OCI-LY7 (cell line): Measurements from ENCODE around the gene GNAL. TPM values are rescaled to one million over a fixed set of nuclear protein-coding genes. Genes with fewer than 3 reads are reported as not detected.
A peak's percentile ranks its signal among the peaks of the same experiment; 100 is the strongest.

ENCODE experiments used
- BruUV-seq: library from RNA; stranded (reverse); fragments of 400-500 nt; replicated peaks from 2 replicates; lab custom pipeline; 2021; lab: Mats Ljungman, UMichigan
- CTCF ChIA-PET: fragments of 300-600 bp; sonication (Branson Sonifier 250); formaldehyde crosslinking; loops from one replicate; lab custom pipeline; 2022; ENCODE audit warnings: antibody characterized with exemption; ENCODE audit not compliant: unreplicated experiment; lab: Charles Lee
- POLR2A ChIA-PET: fragments of 300-600 bp; sonication (Branson Sonifier 250); formaldehyde crosslinking; loops from one replicate; lab custom pipeline; 2022; ENCODE audit warnings: antibody characterized with exemption; lab: Charles Lee
- DNase-seq: peaks from one replicate; pipeline ENCODE4 v3.0.0-alpha.2; 2015; ENCODE audit warnings: low spot score
- H2AFZ ChIP-seq: fragments of 200-600 bp; sonication (generic), shearing (Covaris generic); 2 replicates; pipeline ENCODE4 v1.6.1; 2014; ENCODE audit warnings: mild to moderate bottlenecking, antibody characterized with exemption, low read length, moderate library complexity
- H3K27ac ChIP-seq: fragments of 200-600 bp; sonication (generic); 2 replicates; pipeline ENCODE4 v1.5.1; 2014; ENCODE audit warnings: mixed run types, low read depth, mild to moderate bottlenecking, moderate library complexity, low read length, inconsistent platforms; ENCODE audit not compliant: poor library complexity, severe bottlenecking
- H3K36me3 ChIP-seq: fragments of 200-600 bp; sonication (generic); 2 replicates; pipeline ENCODE4 v1.6.1; 2014; ENCODE audit warnings: mild to moderate bottlenecking, antibody characterized with exemption, low read length, moderate library complexity, mixed read lengths; ENCODE audit not compliant: insufficient read depth
- H3K4me1 ChIP-seq: fragments of 200-600 bp; sonication (generic); 2 replicates; pipeline ENCODE4 v1.5.1; 2014; ENCODE audit warnings: mild to moderate bottlenecking, low read length; ENCODE audit not compliant: insufficient read depth, poor library complexity, severe bottlenecking
- H3K4me2 ChIP-seq: fragments of 200-600 bp; sonication (generic); 2 replicates; pipeline ENCODE4 v1.6.1; 2014; ENCODE audit warnings: mild to moderate bottlenecking, low read length
- H3K4me3 ChIP-seq: fragments of 200-600 bp; sonication (generic); 2 replicates; pipeline ENCODE4 v1.5.1; 2014; ENCODE audit warnings: mild to moderate bottlenecking, low read depth, low read length; ENCODE audit not compliant: poor library complexity, severe bottlenecking
- H3K79me2 ChIP-seq: fragments of 200-600 bp; sonication (generic); 2 replicates; pipeline ENCODE4 v1.6.1; 2016; ENCODE audit warnings: low read depth, mild to moderate bottlenecking, low read length, moderate library complexity, mixed read lengths; ENCODE audit not compliant: insufficient read depth
- H3K9me2 ChIP-seq: fragments of 200-600 bp; sonication (generic); 2 replicates; pipeline ENCODE4 v1.6.1; 2016; ENCODE audit warnings: mild to moderate bottlenecking, low read length, mixed read lengths; ENCODE audit not compliant: insufficient read depth
- H3K9me3 ChIP-seq: fragments of 200-600 bp; sonication (generic); 2 replicates; pipeline ENCODE4 v1.6.1; 2014; ENCODE audit warnings: mild to moderate bottlenecking, mixed run types, low read length, mixed read lengths
- H4K20me1 ChIP-seq: fragments of 200-600 bp; sonication (generic); 2 replicates; pipeline ENCODE4 v1.6.1; 2014; ENCODE audit warnings: mild to moderate bottlenecking, antibody characterized with exemption, low read length, moderate library complexity, mixed read lengths; ENCODE audit not compliant: insufficient read depth
- EZH2phosphoT487 ChIP-seq: fragments of 200-600 bp; sonication (generic); IDR thresholded peaks from 2 replicates; pipeline ENCODE4 v1.6.1; 2018; ENCODE audit warnings: low read depth, borderline replicate concordance, mild to moderate bottlenecking, mixed run types, antibody characterized with exemption, low read length, moderate library complexity, mixed read lengths
- intact Hi-C: fragments of 100-400 bp; cut with micrococcal nuclease; formaldehyde crosslinking; loops from one replicate; pipeline ENCODE4 v1.10.0; 2022; ENCODE audit not compliant: unreplicated experiment
- total RNA-seq, 2 experiments: library from RNA; depleted of rRNA in 1 of 2; stranded (reverse); fragments of >200 nt in 1 of 2; shearing (Covaris generic) in 1 of 2; gene quantifications; 2 replicates each; pipeline ENCODE4 v1.2.3, GENCODE V29; 2014 to 2022
- TF ChIP-seq, protein P1 (sequence below): fragments of 200-600 bp; sonication (generic); conservative IDR thresholded peaks from 2 replicates; pipeline ENCODE4 v1.5.1; 2014; ENCODE audit warnings: mild to moderate bottlenecking, antibody characterized with exemption, low read length, moderate library complexity, mixed read lengths

The GNAL gene
- total RNA-seq, 2 experiments from 2014 or later, result 0.03 to 0.25 TPM

- intact Hi-C loops, result loop anchor here (1.0 kb wide), 1 partner anchor 73 kb away; no protein-coding TSS in a partner anchor
- peak; percentile 41 for DNase-seq
- Histone ChIP-seq H3K9me2 (no peaks in the 10 kb centered on the region), H4K20me1 (no peaks in the 10 kb centered on the region), H2AFZ (no peak overlapping the region), H3K4me2 (no peak overlapping the region), H3K27ac (no peak overlapping the region), H3K36me3 (no peaks in the 10 kb centered on the region), H3K4me3 (no peak overlapping the region), H3K79me2 (no peaks in the 10 kb centered on the region), H3K4me1 (peaks cover 13% of the 10 kb centered on the region), H3K9me3 (no peaks in the 10 kb centered on the region)
- POLR2A ChIA-PET, result interaction anchor here (0.6 to 1.1 kb wide), 4 partner anchors 49 to 753 kb away, joined by 3 to 8 read pairs (median 3); no protein-coding TSS in a partner anchor
- TF ChIP-seq, protein P1, sequence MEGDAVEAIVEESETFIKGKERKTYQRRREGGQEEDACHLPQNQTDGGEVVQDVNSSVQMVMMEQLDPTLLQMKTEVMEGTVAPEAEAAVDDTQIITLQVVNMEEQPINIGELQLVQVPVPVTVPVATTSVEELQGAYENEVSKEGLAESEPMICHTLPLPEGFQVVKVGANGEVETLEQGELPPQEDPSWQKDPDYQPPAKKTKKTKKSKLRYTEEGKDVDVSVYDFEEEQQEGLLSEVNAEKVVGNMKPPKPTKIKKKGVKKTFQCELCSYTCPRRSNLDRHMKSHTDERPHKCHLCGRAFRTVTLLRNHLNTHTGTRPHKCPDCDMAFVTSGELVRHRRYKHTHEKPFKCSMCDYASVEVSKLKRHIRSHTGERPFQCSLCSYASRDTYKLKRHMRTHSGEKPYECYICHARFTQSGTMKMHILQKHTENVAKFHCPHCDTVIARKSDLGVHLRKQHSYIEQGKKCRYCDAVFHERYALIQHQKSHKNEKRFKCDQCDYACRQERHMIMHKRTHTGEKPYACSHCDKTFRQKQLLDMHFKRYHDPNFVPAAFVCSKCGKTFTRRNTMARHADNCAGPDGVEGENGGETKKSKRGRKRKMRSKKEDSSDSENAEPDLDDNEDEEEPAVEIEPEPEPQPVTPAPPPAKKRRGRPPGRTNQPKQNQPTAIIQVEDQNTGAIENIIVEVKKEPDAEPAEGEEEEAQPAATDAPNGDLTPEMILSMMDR, result peak; percentile 66
- no peak for TF ChIP-seq EZH2phosphoT487
- no TSS peak for BruUV-seq
- CTCF ChIA-PET, result interaction anchor here (0.5 to 1.2 kb wide), 5 partner anchors 73 to 1727 kb away, joined by 3 to 7 read pairs (median 3); no protein-coding TSS in a partner anchor
Measured at GRCh38 chr18:11728249-11728648, 39.2 kb downstream of the GNAL start.

GRCh38 chr18:11729556-11729955 lies 40.5 kb downstream of the GNAL start:
- H2AFZ ChIP-seq, result no peak overlapping the region
- CTCF ChIA-PET, result no interaction called here
- POLR2A ChIA-PET, result no interaction called here
- H3K36me3 ChIP-seq, result no peaks in the 10 kb centered on the region
- no peaks in the 10 kb centered on the region for H3K79me2 ChIP-seq
- H3K4me2 ChIP-seq, result no peak overlapping the region
- no peaks in the 10 kb centered on the region for H3K9me3 ChIP-seq
- DNase-seq, result no peak
- no peak overlapping the region for H3K27ac ChIP-seq
- no peaks in the 10 kb centered on the region for H3K9me2 ChIP-seq
- no TSS peak for BruUV-seq
- intact Hi-C loops, result no loop called here
- H3K4me1 ChIP-seq, result peaks cover under 1% of the 10 kb centered on the region
- no peak overlapping the region for H3K4me3 ChIP-seq
- TF ChIP-seq, protein P1, result no peak
- no peak for TF ChIP-seq EZH2phosphoT487
- H4K20me1 ChIP-seq, result no peaks in the 10 kb centered on the region

DNA sequence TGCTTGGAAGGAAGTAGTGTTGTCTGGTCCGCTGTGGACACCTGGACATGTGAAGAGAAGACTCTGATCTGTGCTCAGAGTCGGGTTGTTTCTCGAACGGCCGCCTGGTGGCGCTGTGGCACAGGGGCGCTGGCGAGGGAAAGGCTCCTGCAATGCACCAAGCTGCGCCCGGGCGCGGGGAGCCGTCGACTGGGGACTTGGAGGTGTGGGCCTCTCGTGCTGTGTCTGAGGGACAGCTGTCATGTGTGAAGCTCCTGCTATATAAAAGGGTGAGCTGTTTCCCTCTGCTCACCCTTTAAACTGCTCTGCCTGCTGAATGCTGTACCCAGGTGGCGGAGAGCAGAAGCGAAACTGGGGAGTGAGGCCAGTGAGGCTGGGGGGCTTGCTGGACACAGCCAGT lies 44.0 kb downstream of the GNAL start:
- Histone ChIP-seq H3K79me2 (no peaks in the 10 kb centered on the region), H2AFZ (no peak overlapping the region), H3K4me3 (peak overlapping the region; percentile 21), H3K36me3 (no peaks in the 10 kb centered on the region), H3K27ac (no peak overlapping the region), H3K9me3 (no peaks in the 10 kb centered on the region), H3K9me2 (no peaks in the 10 kb centered on the region), H4K20me1 (no peaks in the 10 kb centered on the region), H3K4me1 (no peaks in the 10 kb centered on the region), H3K4me2 (peak overlapping the region; percentile 42; the same call in 1 of the 2 replicates)
- peak; percentile 71 for DNase-seq
- intact Hi-C loops, result loop anchor here (1.0 to 2.0 kb wide), 3 partner anchors 140 to 306 kb away; no protein-coding TSS in a partner anchor
- TF ChIP-seq EZH2phosphoT487, result no peak
- TF ChIP-seq, protein P1, result peak; percentile 93
- ChIA-PET CTCF (interaction anchor here (1.4 to 1.5 kb wide), 2 partner anchors 11 to 306 kb away, joined by 3 to 5 read pairs; no protein-coding TSS in a partner anchor), POLR2A (interaction anchor here (0.5 kb wide), 2 partner anchors 241 to 1206 kb away, joined by 3 to 5 read pairs; no protein-coding TSS in a partner anchor)
- no TSS peak for BruUV-seq
